ENCODE measurements around the gene TNPO3.
"Not testable (repeated sequence)": the region's sequence is repeated elsewhere in the genome, so short reads cannot be mapped to it uniquely, and the experiment has no call there.

TNPO3 gene

DNA sequence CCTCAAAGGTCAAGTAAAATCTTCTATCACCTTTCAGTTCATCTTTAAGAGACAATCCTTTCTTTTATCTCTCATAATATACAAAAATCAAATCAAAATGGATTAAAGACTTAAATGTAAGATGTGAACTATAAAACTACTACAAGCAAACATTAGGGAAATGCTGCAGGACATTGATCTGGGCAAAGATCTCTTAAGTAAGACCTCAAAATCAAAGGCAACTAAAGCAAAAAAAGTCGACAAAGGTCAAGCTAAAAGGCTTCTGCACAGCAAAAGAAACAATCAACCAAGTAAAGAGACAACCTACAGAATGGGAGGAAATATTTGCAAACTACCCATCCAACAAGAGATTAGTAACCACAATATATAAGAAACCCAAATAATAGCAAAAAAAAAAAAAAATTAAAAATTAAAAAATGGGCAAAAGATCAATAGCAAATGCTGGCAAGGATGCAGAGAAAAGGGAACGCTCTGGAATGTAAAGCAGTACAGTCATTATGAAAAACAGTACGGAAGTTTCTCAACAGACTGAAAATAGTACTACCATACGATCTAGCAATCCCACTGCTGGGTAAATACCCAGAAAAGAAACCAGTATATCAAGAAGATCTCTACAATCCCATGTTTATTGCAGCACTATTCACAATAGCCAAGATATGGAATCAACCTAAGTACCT is 41.7 kb downstream of the TNPO3 start:
- DNase-seq, result no peak

DNA sequence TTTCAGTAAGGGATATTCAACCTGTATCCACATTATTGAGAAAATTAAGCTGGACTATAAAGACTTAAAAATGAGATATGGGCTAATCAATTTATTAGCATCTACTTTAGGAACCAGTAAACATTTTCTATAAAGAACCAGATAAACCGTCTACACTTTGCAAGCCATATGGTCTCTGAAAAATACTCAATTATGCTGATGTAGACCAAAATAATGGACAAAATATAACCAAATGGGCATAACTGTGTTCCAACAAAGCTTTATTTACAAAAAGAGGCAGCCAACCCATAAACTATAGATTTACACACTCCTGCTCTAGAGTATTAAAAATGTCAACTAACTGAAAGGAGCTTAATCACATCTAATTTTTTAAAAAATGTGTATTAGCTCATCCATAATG is 42.3 kb downstream of the TNPO3 start:
- DNase-seq, result no peak

DNA sequence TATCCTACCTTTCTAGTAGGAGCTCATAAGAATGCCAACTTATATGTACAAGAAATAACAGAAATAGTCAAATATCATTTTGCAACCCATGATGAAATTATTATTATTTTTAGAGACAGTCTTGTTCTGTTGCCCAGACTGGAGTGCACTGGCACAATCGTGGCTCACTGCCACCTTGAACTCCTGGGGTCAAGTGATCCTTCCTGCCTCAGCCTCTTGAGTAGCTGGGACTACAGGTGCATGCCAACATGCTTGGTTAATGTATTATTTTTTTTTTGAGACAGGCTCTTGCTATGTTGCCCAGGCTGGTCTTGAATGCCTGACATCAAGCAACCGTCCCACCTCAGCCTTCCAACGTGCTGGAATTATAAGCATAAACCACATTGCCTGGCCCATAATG is 44.8 kb downstream of the TNPO3 start:
- DNase-seq, result no peak

DNA sequence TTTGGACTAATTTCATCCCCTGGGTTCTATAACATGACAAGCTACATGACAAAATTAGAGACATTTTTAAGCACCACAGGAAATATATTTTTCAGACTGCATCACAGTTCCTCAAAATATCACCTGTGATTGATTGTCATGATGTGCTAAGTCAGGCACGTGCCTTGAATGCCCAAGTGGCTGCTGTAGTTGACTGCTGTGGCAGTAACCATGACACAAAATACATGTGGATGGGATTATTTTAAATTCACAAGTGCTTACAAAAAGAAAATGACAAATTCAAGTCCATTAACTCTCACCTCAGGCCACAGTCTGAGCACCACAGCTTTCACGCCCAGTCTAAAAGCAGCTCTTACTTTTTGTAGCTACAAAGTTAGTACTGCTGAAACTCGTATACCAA is 45.5 kb downstream of the TNPO3 start:
- no peak for DNase-seq

DNA sequence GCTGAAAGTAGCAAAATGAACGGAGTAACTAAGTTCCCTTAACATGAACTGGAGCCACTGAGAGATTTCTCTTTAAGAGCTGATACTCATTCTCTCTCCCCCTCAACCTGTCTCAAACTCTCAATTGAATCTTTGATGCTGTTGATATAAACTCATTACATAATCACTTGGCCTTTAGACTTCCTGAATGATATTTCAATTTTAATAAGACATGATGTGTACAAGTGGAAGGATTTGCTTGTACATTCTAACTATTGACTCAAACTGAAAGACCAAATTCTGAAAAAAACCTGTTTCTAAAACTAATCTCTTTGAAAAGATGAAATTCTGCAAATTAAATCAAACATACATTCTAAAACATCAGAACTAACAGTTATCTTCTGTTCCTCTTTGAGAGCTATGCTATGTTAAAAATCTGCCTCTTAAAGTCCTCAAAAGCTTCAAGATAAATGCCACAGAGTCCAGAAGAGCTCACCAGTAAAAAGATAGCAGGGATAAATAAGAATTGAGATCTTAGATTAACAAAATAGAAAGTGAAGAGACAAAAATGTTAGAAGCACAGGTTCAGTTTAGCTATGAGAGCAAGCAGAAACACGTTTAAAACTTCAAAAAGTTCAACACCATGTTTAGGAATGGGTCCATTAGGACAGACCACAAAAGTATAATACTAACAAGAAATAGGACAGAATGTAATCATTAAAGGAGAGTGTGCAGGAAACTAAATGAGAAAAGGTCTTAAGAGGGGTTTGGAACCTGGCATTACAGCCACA is 46.1 kb downstream of the TNPO3 start:
- no peak for DNase-seq

DNA sequence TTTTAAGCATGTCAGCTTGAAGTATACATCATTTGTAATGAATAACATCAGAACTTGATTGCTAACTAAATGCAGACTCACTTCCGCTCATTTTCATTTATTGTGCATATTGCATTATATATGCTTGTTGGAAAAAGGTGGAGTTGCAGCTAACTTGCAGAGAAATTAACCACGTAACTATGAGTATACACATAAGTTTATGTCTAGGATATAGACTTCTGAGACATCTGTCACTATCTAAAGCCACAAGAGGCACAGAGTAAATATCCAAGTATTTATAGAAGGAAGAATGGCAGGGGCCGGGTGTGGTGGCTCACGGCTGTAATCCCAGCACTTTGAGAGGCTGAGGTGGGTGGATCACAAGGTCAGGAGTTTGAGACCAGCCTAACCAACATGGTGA is 47.3 kb downstream of the TNPO3 start:
- DNase-seq, result no peak

DNA sequence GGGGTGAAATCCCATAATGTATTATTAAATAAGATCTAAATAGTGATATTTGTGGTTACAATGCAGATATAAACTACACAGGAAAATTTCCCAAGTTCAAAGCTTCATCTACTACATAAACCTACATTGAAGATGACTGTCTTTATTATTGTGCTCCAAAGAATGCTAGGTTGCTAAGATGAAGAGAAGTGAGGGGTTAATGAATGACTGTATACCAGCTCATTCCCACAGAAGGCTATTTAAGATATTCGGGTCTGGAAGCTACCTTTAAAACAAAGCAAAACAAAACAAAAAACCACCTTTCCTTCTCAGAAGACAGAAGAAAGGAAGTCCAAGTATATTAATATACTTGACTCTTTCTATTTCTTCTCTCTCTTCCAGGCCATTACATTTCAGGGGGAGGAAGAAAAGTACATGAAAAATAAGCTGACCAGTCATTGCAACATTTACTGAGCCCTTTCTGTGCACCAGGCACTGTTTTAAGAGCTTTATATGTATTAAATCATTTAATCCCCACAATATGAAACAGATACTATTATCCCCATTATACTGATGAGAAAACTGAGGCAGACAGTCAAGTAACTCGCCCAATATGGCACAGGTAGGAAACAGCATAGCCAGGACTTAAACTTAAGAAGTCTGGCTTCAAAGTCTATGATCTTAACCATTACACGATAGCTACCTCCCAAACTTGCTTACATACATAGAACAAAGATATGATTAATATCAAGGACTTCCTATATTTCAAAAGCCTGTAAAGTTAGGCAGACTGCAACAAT is 48.1 kb downstream of the TNPO3 start:
- no peak for DNase-seq

DNA sequence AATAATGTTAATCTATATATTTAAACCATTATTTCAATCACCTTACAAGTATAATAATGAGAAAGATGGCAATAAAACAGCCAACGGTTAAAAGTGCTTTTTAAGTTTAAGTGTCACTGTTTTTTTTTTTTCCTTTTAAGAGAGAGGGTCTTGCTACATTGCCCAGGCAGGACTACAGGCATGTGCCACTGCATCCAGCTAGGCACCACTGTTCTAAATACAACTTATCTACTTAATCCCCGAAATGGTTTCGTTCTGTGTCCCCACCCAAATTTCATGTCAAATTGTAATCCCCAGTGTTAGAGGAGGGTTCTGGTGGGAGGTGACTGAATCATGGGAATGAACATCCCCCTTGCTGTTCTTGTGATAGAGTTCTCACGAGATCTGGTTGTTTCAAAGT is 49.7 kb downstream of the TNPO3 start:
- no peak for DNase-seq

DNA sequence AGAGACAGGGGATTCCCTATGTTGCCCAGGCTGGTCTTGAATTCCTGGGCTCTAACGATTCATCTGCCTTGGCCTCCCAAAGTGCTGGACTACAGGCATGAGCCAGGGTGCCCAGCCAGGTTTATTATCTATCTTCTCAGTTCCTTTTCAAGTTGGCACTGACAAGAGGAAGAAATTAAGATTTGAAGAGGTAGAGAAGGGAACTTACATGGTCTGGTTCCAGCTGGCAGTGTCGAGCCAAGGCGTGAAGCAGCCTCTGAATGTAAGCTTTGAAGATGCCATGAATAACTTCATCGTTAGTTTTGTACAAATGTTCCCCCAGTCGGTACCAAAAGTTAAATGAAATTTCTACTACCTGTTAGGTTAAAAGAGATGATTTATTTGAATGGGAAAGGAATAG is 57.7 kb downstream of the TNPO3 start:
- DNase-seq, result no peak

DNA sequence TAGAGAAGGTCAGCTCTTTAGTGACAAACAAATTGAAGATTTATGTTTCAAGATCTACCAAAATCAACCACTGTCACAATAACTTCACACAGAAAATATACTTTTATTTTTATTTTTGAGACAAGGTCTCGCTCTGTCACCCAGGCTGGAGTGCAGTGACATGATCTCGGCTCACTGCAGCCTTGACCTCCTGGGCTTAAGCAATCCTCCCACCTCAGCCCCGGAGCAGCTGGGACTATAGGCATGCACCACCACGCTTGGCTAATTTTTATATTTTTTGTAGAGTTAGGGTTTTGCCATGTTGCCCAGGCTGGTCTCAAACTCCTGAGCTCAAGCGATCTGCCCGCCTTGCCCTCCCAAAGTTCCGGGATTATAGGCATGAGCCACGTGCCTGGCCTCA is 60.4 kb downstream of the TNPO3 start:
- DNase-seq, result not testable (repeated sequence)

DNA sequence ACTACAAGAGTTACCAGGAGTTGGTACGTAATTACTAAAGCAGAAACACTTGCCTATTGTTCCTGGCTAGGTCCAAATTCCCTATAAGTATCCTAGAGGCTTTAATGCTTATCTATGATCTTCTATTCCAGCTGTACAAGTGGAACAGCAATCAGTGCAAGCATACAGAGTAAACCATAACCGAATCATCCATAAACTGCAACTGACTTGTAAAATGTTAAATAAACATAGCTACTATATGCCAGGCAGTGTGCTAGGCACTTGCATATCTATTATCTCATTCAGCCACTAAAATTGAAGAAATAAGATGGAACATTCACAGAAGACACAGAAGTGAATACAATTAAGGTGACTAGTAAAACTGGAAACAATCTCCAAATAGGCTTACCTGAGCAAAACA is 61.5 kb downstream of the TNPO3 start:
- DNase-seq, result no peak

DNA sequence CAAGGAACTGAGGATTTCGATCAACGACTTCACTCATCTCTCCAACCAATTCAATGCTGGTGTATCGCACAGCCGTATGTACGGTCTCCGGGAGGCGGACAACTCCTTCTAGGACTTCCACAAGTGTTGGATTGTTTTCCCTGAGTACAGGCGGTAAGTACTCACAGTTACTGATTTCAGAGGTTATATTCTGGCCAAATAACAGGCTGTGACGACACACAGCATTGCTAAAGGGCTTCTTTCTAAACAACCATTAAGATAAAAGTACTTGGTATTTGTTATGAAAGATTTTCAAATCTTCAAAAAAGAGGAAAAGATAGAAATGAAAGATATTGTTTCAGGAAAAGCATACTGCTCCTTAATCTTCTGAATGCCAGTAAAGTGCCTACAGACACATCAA is 65.0 kb downstream of the TNPO3 start:
- no peak for DNase-seq

DNA sequence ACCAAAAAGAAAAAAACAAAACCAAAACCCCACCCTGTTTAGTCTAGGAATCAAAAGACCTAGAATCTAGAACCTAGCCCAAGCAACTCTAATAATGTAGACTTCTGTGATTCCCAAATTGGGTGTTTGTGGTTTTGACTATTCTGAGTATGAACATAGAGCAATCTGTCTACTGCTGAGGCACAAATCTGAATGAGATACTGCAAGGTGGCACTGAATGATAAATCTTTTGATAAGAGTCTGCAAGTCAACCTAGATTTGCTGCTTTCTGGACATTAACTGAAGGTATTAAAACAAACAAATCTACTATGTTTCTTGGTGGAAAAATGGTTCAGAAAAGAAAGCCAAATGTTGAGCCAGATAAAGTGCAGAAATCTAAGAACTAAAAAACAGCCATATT is 66.5 kb downstream of the TNPO3 start:
- DNase-seq, result no peak

DNA sequence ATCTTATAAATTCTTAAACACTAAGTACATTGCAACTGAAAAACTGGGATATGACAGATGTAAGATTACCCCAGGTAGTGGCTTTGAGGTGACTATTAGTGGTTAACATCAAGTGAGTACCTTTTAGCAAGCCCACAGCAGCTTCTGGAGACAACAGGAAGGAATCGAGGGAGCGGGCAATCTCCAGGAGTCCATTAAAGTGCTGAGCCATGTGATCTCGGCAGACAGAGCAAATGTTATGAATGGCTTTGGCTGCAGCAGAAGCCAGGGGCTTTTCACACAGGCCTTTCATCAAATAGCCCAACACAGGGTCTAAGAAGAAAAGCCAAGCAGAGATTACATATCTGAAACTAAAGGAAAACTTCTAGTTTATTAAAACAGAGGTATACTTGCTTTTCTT is 68.3 kb downstream of the TNPO3 start:
- no peak for DNase-seq

DNA sequence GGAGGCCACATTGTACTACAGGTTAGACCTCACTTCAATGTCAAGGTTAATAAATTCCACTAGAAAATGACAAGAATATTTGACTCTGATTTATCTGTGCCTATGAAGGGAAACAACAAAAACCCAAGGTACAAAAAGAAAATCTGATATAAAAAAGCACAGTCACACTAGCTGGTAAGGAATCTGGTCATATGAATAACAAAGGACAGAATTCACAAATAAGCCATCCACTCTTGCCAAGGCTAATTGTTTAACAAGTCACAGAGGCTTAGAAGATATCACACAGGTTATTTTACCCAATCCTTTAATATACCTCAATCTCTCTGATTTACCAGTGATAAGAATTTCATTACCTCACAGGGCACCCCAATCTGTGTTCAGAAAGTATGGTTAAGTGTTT is 69.3 kb downstream of the TNPO3 start:
- DNase-seq, result no peak

DNA sequence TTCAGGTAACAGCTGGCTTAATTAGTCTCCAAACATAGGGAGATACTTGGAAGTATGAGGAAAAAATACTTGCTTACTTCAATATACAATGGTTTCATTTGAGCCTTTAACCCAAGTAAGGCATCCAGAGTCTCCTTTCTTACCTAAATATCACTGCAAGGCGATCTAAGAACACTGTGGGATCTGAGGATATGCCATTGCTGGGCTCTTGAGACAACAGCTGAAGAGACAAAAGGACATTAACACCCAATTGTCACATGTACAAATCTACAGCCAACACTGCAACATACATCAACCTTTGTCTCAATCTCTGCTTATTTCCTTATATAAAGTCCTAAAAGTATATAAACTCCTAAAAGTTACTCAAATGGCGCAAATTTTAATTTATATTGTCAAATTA is 72.8 kb downstream of the TNPO3 start:
- no peak for DNase-seq

DNA sequence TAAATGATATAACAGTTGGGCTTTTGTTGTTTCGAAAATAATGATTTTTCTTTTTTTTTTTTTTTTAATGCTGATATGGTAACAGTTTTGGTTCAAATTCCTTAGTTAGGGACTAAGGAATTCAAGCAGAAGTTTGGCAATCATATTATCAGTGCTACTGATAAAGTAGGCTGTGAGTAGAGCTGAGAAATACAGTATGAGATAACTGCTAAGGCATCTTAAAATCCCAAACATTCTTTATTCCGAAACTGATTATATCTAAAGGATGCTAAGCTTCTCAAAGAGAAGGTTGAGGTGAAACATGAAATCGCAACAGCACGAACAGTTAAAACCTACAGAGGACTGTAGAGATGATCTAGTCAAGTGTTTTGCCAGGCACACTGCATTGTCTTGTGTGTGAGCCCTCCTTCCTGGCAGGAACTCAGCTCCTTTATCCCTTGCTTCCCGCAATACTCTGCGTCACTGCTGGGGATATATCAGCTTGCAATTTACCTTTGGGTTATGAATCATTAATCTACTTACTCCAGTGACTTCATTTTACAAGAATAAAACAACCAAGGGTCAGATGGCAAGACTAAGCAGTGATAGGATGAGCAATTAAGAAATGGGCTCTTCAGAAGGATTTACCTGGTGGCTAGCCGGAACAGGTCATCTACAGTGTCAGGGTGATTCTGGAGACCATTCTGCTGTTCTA is 80.5 kb downstream of the TNPO3 start:
- no peak for DNase-seq

DNA sequence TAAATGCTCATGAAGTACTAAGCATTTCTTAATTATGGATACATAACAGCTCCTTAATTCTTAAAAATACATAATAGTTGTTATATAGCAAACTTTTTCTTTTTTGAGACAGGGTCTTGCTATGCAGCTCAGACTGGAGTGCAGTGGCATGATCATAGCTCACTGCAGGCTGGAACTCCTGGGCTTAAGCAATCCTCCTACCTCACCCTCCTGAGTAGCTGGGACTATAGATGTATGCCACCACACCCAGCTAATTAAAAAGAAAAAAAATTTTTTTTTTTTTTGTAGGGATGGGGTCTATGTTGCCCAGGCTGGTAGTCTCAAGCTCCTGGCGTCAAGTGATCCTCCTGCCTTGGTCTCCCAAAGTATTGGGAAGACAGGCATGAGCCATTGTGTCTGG is 86.3 kb downstream of the TNPO3 start:
- DNase-seq, result no peak

DNA sequence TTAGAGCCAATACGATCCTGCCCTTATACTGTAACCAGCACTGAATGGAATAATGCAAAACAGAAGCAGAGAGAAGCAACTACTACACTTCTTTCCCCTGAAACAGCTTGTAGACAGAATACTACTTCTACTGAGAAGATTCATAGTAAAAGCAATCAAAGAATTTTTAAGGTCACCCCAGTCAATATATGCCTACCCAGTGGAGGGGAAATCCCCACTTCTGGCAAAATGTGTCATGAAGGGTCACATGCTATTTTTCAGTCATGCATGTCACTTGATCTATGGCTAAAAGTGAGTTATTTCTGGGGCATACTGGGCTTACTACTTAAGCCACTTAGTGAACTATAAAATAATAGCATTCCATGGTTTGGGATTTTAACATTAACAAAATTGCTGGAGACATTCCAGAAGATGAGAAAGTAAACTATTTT is 91.6 kb downstream of the TNPO3 start:
- DNase-seq, result no peak

DNA sequence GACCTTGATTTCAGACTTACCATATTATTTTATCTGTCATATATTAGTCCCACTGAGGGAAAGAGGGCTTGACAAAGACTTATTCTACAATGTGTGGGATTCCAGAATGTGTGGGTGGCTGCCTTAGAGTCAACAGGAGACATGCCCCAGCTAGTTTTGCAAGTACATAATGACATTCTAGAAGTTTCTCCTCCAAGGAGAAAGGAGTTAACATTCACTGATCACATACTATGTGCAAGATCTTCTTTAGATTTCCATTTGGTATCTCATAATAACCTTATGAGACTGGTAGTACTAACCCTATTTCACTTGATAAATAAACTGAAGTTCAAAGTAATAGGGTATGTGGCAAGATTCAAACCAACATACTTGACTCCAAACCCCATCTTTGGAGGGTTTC is 92.0 kb downstream of the TNPO3 start:
- no peak for DNase-seq

DNA sequence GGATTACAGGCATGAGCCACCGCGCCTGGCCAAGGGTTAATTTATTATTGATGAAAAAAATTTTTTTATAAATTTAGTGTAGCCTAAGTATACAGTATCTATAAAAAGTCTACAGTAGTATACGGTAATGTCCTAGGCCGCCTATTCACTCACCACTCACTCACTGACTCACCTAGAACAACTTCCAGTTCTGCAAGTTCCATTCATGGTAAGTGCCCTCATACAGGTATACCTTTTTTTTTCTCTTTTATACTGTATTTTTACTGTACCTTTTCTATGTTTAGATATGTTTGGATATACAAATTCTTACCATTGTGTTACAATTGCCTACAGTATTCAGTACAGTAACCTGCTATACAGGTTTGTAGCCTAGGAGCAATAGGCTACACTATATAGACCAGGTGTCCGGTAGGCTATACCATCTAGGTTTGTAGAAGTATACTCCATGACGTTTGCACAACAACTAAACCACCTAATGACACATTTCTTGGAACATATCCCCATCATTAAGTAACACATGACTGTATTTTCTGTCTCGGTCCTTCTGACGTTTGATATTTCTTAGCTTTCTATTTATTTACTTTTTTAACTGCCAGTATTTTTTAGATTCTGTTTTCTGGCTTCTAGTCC is 93.8 kb downstream of the TNPO3 start:
- no peak for DNase-seq

DNA sequence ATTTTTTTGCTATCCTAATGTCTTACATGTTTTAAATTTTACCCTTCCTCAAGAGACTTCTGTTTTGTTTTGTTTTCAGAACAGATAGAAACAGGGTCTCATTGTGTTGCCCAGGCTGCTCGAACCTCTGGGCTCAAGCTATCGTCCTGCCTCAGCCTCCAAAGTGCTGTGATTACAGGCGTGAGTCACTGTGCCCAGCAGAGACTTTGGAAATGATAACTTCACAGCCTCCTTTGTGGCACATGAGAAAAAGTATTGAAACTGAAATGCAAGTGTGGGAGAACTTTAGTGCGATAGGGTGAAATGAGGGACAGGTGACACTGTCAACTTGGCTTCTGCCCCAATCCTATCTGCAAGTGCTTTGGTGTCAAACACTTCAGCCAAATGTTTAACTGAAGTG is 95.6 kb downstream of the TNPO3 start:
- no peak for DNase-seq

DNA sequence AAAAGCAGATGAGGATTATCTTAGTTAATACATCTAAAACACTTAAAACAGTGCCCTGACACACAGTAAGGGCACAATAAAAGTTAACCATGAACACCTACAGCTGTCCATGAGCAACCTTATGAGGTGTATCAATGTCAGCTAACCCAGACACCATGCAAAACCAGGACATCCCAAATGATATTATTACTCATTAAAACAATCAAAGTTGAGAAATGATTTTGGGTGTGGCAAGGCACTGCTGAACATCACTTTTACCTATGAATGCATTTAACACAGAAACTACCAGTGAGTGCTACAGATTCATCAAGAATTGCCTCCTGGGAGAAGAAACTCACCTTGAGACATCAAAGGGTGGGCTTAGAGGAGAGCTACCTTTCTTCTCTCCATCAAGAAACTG is 98.9 kb downstream of the TNPO3 start:
- no peak for DNase-seq

Data from activated CD4-positive, alpha-beta T cell treated with anti-CD3 and anti-CD28 coated beads, Interleukin-2, amount 50 U/mL, for 4 hours (primary cell).